ENCODE results near the gene HJURP.
"Not testable (repeated sequence)": the region's sequence is repeated elsewhere in the genome, so short reads cannot be mapped to it uniquely, and the experiment has no call there.

HJURP gene, protein sequence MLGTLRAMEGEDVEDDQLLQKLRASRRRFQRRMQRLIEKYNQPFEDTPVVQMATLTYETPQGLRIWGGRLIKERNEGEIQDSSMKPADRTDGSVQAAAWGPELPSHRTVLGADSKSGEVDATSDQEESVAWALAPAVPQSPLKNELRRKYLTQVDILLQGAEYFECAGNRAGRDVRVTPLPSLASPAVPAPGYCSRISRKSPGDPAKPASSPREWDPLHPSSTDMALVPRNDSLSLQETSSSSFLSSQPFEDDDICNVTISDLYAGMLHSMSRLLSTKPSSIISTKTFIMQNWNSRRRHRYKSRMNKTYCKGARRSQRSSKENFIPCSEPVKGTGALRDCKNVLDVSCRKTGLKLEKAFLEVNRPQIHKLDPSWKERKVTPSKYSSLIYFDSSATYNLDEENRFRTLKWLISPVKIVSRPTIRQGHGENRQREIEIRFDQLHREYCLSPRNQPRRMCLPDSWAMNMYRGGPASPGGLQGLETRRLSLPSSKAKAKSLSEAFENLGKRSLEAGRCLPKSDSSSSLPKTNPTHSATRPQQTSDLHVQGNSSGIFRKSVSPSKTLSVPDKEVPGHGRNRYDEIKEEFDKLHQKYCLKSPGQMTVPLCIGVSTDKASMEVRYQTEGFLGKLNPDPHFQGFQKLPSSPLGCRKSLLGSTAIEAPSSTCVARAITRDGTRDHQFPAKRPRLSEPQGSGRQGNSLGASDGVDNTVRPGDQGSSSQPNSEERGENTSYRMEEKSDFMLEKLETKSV

DNA sequence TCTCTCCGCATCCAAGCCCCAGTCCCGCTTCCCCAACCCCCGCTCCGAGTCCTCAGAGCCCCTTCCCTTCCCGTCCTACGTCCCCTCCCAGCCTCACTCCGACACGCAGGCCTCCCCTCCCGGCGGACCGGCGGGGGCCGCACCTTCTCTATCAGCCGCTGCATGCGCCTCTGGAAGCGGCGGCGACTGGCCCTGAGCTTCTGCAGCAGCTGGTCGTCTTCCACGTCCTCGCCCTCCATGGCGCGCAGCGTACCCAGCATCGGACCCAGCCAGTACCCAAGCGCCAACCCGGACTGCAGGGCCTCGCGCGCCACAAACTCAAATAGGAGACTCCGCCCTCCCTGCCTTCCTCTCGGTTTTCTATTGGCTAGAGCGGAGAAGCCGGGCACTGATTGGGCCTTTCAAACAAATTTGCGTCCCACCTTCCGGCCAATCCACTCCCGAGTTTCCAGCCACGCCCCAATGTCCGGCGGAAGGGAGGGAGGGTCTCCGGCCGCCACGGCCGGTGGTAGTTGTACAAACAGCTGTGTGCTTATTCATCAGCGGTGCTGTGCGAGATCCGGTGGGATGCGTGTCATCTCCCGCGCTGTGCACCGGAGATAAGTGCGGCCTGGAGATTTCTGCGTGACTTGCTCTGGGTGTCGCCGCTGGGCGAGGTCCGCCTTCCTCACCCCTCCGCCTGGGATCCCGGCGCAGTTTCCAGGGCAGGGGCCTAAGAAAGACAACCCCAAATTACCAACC is at the start of gene HJURP:
HJURP (minus strand) TSS at position 295 of the 741 bp plus-strand sequence; CDS start at position 260, 35 bp downstream.
- peak; percentile 100 for DNase-seq (ENCODE audit: low spot score)

DNA sequence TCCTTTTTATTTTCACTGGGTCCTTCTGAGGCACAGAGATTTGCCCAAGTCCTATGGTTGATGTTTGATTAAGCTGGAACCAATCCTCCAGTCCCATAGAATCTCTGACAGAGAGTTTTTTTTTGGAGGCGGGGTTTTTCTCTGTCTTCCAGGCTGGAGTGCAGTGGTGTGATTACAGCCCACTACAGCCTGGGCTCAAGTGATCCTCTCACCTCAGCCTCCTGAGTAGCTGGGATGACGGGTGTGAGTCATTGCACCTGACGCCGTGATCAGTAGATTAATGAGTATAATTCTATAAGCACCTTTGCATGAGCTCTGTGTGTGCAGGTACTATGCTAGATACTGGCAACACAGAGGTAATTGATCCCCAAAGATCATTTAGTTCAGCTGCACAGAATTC is 47.5 kb upstream of the HJURP start:
- DNase-seq (ENCODE audit: low spot score): no peak

DNA sequence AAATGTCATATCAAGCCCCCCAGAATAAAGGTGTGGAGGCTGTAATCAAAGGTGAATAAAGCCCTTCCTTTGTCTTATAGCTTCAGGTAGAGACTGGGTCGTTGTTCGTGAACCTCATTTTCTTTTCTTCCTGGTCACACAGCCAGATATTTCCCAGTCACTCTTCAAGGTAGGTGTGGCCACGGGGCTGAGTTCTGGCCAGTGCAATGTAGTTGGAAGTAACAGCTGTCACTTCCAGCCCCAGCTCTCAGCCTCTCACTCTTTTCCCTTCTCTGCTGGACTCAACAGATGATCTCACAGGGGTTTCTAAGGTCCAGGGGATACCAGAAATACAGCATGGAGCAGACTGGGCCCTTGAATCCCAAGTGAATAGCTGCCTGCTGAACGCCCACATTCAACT is 47.0 kb upstream of the HJURP start:
- DNase-seq (ENCODE audit: low spot score): no peak

DNA sequence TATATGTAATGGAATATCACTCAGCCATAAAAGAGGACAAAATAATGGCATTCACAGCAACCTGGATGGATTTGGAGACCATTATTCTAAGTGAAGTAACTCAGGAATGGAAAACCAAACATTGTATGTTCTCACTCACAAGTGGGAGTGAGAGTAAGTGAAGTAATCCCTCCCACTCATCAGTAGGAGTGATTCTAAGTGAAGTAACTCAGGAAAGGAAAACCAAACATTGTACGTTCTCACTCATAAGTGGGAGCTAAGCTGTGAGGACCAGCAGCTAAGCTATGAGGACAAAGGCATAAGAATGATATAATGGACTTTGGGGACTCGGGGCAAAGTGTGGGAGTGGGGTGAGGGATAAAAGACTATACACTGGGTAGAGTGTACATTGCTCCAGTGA is 41.9 kb upstream of the HJURP start:
- DNase-seq (ENCODE audit: low spot score): not testable (repeated sequence)

DNA sequence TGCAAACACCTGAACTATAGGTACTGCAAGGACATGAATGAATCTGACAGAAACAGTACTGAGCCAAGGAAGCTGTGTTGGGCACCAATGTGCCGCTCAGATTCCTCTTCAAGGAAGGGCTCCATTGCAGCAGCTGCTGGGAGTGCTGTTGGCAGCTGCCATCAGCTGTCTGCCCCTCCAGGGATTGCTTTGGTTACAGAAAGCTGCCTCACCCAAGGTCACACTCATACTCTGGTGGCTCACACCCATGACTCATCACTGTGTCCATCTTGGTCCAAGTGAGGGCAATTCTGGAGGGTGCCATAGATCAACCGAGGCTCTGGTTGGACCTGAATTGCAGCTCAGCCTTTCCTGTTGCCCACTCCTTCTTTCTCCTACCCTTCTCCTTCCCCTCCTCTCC is 38.5 kb upstream of the HJURP start:
- no peak for DNase-seq (ENCODE audit: low spot score)

DNA sequence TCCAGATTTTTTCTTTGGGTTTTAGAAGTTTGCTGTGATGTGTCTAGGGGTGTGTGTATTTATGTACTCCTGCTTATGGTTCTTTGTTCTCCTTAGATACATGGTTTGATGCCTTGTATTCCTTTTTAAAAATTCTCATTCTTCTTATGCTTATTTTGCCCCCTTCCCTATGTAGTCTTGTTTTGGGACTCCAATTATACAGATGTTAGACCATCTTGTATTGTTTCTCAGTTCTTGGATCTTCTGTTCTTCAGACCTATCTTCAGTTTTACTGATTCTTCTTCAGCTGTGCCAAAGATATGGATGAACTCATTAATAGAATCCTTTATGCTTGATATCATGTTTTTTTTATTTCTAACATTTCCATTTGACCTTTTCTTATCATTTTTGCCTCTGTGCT is 28.0 kb upstream of the HJURP start:
- no peak for DNase-seq (ENCODE audit: low spot score)

DNA sequence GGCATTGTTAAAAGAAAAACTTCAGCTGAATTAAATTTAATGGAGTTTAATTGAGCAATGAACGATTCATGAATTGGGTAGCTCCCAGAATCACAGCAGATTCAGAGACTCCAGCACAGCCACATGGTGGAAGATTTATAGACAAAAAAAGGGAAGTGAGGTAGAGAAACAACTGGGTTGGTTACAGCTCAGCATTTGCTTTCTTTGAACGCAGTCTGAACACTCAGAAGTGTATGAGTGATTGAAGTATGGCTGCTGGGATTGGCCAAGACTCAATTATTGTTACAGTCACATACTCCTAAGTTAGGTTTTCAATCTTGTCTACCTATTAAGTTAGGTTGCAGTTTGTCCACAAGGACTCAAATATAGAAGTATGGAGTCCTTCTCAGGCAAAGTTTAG is 17.8 kb upstream of the HJURP start:
- not testable (repeated sequence) for DNase-seq (ENCODE audit: low spot score)

DNA sequence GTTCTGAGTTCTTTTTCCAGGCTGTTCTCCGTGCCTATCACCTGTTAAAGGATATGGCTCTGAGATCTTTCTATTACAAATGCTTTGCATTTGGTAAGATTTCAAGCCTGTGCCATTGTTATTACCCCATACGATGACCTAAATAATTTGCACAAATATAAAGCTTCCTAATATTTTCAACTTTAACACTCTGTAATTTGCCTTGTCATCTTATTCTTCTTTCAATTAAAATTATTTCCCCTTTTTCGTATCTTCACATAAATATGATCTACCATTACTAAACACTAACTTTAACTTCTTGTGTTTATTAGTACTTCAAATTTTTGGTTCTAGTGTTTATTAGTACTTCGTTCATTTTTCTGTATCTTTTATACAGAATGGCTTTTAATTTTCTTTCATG is 17.1 kb upstream of the HJURP start:
- no peak for DNase-seq (ENCODE audit: low spot score)

DNA sequence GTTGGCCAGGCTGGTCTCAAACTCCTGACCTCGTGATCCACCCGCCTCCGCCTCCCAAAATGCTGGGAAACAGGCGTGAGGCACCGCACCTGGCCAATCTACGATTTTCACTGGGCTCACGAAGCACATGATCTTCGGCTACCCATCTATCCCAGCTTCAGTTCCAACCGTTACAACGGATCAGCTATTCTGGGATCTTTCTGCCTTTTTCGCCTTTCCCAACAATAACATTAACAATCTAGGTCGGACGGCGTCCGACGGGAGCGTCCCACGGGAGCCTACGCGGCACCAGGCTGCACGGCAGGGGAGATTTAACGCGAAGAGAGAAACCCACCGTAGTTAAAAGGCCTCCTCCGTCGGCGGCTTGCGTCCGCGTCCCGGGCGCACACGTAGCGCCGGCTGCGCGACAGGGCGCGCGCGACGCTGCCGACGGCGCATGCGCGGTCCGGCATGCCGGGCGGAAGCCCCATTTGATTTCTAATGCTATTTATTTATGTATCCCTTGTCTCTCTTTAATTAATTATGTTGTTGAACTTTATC is 13.7 kb upstream of the HJURP start, which contains the start of gene MSL3B:
MSL3B (minus strand) TSS at position 394 of the 540 bp plus-strand sequence.
- DNase-seq (ENCODE audit: low spot score): peak; percentile 92

DNA sequence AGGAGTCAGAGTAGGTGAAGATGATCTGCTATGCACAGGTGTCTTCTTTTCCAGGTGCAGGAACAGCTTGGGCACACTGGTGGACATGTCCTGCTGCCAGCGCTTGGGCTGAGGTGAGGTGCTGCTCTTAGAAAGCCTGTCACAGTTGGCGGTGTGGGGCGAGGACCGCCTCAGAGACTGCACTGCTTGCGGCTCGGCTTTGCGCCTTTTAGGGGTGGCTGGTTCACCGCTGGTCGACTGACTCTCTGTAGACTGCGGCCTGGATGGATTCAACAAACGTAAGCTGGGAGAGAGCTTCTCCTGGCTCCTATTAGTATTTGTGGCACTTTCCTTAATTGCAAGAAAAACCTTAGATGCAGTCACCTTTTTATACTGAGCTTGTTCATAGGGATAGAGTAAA is 12.1 kb upstream of the HJURP start:
- no peak for DNase-seq (ENCODE audit: low spot score)

DNA sequence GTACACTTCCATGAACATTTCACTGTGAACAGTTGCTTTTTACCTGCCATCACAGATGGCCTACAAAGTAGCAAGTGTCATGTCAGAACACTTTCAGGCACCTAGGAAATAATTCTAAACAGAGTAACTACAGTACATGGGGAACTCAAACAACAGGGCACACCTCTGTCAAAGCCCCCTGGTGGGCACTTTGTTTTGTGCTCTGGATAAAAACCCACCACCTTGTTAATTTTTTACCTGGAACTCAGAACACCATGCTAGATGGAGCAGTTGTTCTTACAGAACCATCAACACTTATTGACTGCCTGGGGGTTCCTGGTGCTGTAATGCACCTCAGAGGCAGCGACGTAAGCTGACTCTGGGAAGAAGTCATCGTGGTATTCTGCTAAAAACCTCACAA is 11.5 kb upstream of the HJURP start:
- DNase-seq (ENCODE audit: low spot score): no peak

DNA sequence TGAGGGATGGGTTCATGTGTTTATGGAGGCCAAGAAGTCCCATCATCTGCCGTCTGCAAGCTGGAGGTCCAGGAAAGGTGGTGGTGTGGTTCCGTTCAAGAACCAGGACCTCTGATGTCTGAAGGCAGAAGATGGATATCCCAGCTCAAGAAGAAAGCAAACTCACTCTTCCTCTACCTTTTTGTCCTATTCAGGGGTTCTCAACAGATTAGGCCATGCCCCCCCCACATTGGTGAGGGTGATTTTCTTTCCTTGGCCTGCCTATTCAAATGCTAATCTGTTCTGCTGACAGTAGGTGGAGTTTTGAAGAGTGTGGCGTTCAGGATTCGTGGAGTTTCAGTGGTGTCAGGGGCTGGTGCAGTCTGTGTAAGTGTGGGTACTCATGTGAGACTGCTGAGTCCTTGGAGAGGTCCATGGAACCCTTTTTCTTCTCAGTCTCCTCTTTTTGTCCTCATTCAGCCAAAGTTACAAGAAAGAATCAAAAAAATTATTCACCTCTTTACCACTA is 8.0 kb upstream of the HJURP start:
- DNase-seq (ENCODE audit: low spot score): no peak

DNA sequence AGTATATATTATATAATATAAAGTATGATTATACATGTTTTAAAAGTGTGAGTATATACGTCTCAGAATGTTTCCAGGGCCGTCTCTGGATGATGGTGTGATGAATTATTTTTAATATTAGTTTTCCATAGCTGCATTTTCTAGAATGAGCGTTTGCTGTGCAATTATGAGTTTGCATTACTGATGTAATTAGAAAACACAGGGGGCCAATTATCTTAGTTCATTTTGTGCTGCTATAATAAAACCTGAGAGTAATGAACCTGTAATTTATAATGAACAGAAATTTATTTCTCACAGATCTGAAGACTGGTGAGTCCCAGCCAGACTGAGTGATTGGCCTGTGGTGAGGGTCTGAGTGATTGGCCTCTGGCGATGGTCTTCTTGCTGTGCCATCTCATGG is 4.0 kb upstream of the HJURP start:
- DNase-seq (ENCODE audit: low spot score): no peak

DNA sequence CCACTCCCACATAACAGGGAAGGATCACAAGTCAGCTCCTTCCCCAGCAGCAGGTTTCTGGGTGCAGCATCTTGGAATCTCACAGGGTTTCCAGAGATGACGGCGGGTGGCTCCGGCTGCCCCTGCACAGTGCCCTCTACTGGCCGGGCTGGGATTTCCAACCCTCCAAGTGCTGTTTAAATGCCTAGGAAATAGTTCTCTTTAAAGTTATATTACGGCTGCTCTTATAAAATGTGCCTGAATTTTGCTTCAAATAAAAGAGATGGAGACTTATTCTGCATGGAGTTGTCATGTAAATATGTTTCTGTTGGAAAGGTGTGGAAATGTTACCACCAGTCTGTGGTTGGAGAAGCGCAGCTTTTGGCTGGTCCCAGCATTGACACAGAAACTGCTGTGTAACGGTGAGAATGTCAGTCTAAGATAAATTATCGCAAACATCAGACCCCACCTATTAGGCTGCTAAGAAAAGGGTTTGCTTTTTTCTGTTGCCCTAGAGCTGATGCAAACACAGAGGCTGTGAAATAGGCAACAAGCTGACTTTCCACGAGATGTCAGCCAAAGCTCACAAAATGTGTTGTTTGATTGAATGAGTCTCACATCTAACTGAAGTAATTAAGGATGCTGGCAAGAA is 3.3 kb upstream of the HJURP start:
- peak; percentile 43 for DNase-seq (ENCODE audit: low spot score)

DNA sequence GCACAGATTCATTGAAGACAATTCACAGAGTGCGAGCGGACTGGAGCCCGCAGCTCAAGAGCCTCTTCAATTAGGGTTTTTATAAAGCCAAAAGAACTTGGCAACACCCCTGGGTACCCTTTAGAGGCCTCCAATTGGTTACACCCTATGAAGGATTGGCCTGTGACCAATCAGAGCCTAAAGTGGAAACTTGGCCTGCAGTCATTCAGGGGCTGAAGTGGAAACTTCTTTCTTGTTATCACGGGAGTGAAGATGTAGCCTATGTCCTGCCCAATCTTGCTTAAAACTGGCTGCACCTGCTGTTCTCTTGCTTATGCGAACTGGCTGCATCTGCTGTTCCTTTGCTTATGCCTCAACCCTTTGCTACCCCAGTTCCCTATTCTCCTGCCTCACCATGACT is 1.8 kb upstream of the HJURP start:
- DNase-seq (ENCODE audit: low spot score): no peak

DNA sequence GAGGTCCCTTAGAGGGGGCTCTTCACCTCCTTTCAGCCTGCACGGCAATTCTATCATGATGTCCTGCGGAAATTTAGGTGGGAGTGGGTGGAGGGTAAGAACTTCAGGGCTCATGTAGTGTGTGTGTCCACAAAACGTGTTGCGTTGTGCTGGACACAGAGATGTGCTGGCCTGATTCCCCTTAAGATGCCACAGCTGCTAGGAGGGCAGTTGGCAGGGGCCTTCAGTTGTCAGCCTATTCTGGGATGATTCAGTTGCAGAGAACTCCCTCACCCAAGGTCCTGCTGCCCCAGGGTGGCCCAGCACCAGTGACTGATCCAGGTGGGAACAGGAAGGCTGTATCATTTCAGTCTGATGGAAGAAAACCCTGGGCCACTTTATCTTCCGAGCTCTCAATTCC is 1.0 kb upstream of the HJURP start:
- DNase-seq (ENCODE audit: low spot score): no peak

DNA sequence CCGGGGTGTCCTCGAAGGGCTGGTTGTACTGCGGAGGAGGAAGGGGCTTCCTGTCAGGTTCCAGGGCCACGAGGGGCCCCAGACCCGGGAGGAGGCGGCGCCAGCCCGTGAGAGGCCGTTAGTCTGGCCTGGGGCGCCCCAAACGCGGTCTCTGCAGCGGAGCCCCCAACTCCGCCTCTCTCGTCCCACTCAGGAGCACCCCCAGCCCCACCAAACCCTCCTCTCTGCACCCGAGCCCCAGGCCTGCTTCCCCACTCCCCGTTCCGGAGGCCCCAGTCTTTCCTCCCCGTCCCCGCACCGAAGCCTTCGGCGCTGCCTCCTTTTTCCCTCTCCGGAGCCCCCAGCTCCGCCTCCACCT is 473 bp downstream of the HJURP start:
- no peak for DNase-seq (ENCODE audit: low spot score)

DNA sequence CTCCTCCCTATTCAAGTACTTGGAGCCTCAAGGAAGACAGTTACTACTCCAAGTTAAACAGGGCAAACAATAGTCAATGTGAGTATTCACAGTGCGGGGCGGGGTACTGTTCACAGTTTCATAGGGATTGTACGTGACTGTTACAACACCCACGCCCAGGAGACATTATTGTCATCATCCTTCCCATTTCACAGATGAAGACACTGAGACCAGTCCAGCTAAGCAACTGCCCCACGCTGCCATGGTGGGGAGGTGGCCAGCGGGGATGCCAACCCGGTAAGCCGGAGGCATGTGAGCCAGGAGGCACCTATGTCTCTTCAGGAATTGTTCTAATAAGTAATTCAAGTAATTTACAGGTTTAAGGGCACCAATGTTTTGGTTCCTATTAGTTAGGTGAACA is 982 bp downstream of the HJURP start:
- DNase-seq (ENCODE audit: low spot score): no peak

DNA sequence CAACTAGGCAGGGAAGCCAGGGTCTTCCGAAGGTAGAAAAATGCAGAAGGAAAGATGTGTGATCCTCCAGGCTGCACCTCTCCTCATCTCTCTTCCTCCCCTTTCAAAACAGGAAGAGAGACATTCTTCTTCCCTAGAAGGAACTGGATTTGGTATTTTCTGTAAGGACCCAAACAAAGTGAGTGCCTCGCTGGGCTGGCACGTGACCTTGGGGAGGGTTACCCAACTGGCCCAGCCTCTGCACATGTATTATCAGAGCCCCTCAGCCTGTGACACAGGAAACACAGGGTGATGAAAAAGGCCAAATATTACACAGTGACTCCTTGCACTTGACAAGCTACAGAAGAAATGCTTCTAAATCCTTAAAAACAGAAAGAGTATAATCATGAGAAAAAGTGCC is 2.3 kb downstream of the HJURP start:
- no peak for DNase-seq (ENCODE audit: low spot score)

DNA sequence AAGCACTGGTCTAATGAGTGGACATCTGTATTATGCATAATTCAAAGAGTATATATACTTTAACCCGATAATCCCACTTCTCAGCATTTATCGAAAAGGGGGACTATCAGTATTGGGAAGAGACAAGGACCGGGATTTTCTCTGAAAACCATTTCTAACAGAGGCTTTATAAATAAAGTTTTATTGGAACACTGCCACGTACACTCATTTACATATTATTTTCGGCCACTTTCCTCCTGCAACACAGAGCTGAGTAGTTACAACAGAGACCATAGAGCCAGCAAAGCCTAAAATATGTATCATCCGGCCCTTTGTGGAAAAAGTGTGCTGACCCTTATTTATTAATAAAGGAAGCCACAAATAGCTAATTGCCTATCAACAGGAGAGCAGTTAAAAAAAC is 3.2 kb downstream of the HJURP start:
- no peak for DNase-seq (ENCODE audit: low spot score)

DNA sequence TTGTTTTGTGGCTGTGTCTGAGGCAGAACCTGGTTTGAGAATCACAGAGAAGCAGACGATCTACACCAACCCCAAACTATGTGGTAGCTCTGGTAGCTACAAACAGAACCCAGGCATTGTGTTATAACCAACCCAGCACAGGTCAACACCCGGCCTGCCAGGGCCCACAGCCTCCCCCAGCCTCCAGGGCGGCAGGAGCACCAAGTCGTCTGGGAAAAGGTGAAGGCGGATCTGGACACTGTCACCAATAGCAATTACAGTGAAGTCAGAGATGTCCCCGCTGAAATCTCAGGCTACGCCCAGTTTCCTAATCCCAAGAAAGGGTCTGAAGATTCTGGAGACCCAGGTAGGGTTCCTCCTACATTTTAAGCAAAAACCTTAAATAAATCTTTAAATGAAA is 3.6 kb downstream of the HJURP start:
- DNase-seq (ENCODE audit: low spot score): no peak

Measured in GM03348 (cell line).